ENCODE measurements around the gene THOC5.
"Not testable (repeated sequence)": the region's sequence is repeated elsewhere in the genome, so short reads cannot be mapped to it uniquely, and the experiment has no call there.

- TF ChIP-seq, protein P1, sequence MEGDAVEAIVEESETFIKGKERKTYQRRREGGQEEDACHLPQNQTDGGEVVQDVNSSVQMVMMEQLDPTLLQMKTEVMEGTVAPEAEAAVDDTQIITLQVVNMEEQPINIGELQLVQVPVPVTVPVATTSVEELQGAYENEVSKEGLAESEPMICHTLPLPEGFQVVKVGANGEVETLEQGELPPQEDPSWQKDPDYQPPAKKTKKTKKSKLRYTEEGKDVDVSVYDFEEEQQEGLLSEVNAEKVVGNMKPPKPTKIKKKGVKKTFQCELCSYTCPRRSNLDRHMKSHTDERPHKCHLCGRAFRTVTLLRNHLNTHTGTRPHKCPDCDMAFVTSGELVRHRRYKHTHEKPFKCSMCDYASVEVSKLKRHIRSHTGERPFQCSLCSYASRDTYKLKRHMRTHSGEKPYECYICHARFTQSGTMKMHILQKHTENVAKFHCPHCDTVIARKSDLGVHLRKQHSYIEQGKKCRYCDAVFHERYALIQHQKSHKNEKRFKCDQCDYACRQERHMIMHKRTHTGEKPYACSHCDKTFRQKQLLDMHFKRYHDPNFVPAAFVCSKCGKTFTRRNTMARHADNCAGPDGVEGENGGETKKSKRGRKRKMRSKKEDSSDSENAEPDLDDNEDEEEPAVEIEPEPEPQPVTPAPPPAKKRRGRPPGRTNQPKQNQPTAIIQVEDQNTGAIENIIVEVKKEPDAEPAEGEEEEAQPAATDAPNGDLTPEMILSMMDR (IDR thresholded peaks at IDR 0.05), result not testable (repeated sequence)
- TF ChIP-seq POLR2AphosphoS5 (IDR thresholded peaks at IDR 0.05), result not testable (repeated sequence)
Observed at GRCh38 chr22:29594447-29594846, 40.9 kb upstream of the THOC5 start.

All from breast epithelium (tissue), 3 donors.